Sigmoid colon (tissue), 7 donors: ENCODE data around the gene TNFRSF18. TPM values are rescaled to one million over a fixed set of nuclear protein-coding genes. Genes with fewer than 3 reads are reported as not detected.

Experiments
- DNase-seq: peaks from one replicate; pipeline ENCODE4 v3.0.0-alpha.2; 2019
- H3K27ac ChIP-seq, 4 donors: fragments of 200-600 bp; sonication (generic); one replicate each; pipeline ENCODE4 v1.5.1; 2016 to 2019; ENCODE audit warnings: mild to moderate bottlenecking in 1 of 4
- H3K27me3 ChIP-seq, 3 donors: fragments of 200-600 bp; sonication (generic); one replicate each; pipeline ENCODE4 v1.5.1; 2019; ENCODE audit warnings: mild to moderate bottlenecking in 1 of 3
- H3K36me3 ChIP-seq, 4 donors: fragments of 200-600 bp; sonication (generic); one replicate each; pipeline ENCODE4 v1.5.1; 2016 to 2019
- H3K4me1 ChIP-seq, 4 donors: fragments of 200-600 bp; sonication (generic); one replicate each; pipeline ENCODE4 v1.5.1; 2017 to 2019
- H3K4me3 ChIP-seq, 4 donors: fragments of 200-600 bp; sonication (generic); one replicate each; pipeline ENCODE4 v1.5.1; 2017 to 2019; ENCODE audit warnings: mild to moderate bottlenecking in 2 of 4, moderate library complexity in 1 of 4
- H3K9me3 ChIP-seq, 4 donors: fragments of 200-600 bp in 3 of 4; sonication (generic) in 3 of 4; one replicate each; pipeline versions ENCODE4 v1.5.1 to v1.6.1; 2013 to 2019
- CTCF ChIP-seq, 4 experiments: fragments of 450-650 bp in 3 of 4; fragments of 200-600 bp in 1 of 4; IDR thresholded peaks; one replicate each; pipeline ENCODE4 v1.5.1; 2016 to 2019; ENCODE audit warnings: antibody characterized with exemption in 4 of 4, mild to moderate bottlenecking in 3 of 4, moderate library complexity in 2 of 4
- EP300 ChIP-seq, 4 donors: sonication (generic); formaldehyde crosslinking; IDR thresholded peaks; one replicate each; pipeline ENCODE4 v1.6.1; 2017; ENCODE audit warnings: antibody characterized with exemption in 4 of 4
- POLR2A ChIP-seq, 2 donors: fragments of 450-650 bp; IDR thresholded peaks; one replicate each; pipeline ENCODE4 v1.6.1; 2016; ENCODE audit warnings: antibody characterized with exemption in 2 of 2, mild to moderate bottlenecking in 2 of 2, moderate library complexity in 2 of 2
- POLR2AphosphoS5 ChIP-seq, 4 donors: sonication (generic); formaldehyde crosslinking; IDR thresholded peaks; one replicate each; pipeline ENCODE4 v1.6.1; 2017; ENCODE audit warnings: antibody characterized with exemption in 4 of 4
- WGBS, 2 donors: extraction: QIAGEN DNeasy Blood & Tissue Kit; methylation state at CpG; one replicate each; pipeline ENCODE4 v1.1.7; 2013; 5-methylcytosine and 5-hydroxymethylcytosine counted together
- intact Hi-C: fragments of 100-400 bp; cut with DNase I; formaldehyde crosslinking; loops from one replicate; pipeline ENCODE4 v1.15.1; 2023
- polyA plus RNA-seq, 3 donors: library from polyadenylated mRNA; stranded (reverse); fragments of 200-250 nt; gene quantifications; one replicate each; pipeline ENCODE4 v1.2.3, GENCODE V29; 2013
- total RNA-seq, 4 donors: library from RNA; depleted of rRNA; stranded (reverse); fragments of >200 nt; gene quantifications; one replicate each; pipeline ENCODE4 v1.1.0, GENCODE V29; 2016
- donor health status: healthy with polysubstance abuse.
- donor health status: Bipolar disorder and iron deficiency.
- donor health status: healthy.

The TNFRSF18 gene
- total and polyA plus RNA-seq, 7 donors, result 0.71 to 3.9 (median 1.2) TPM; not detected in 4

GRCh38 chr1:1243807-1244191, 37.4 kb upstream of the TNFRSF18 start:
- intact Hi-C loops, result no loop called here
- Histone ChIP-seq H3K27me3 (peaks cover 19 to 50% (median 47%) of the 10 kb centered on the region in 3 donors), H3K9me3 (no peaks in the 10 kb centered on the region), H3K27ac (no peak overlapping the region), H3K4me1 (peaks cover 0 to 13% (median 13%) of the 10 kb centered on the region in 4 donors), H3K4me3 (peak overlapping the region in 1 of 4 donors; percentile 7), H3K36me3 (no peaks in the 10 kb centered on the region)
- DNase-seq, result no peak
- WGBS, 2 donors, result 20 to 59% methylated on average over 23 of the region's 23 CpGs
- no peak for TF ChIP-seq EP300 (IDR thresholded peaks at IDR 0.05)
- no peak for TF ChIP-seq CTCF (IDR thresholded peaks at IDR 0.05)
- TF ChIP-seq POLR2A (IDR thresholded peaks at IDR 0.05), result no peak
- no peak for TF ChIP-seq POLR2AphosphoS5 (IDR thresholded peaks at IDR 0.05)

DNA sequence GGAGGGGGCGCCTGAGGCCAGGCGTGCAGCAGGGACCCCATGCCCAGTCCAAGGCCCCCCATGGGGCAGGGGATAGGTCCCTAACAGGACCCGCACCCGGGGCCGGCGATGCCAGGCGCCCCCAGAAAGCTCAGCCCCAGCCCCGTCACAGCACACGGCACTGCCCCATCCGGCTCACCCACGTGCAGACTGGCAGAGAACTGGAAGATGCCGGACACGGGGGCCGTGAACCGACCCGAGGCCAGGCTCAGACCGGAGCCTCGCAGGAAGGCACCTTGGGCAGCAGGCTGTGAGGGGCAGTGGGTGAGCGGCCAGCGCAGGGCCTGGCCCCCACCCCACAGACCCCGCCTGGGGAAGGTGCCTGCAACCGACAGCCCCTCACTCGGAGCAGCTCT, 36.9 kb upstream of the TNFRSF18 start:
- DNase-seq, result no peak
- Histone ChIP-seq H3K4me3 (no peak overlapping the region), H3K27me3 (peaks cover 19 to 52% (median 52%) of the 10 kb centered on the region in 3 donors), H3K9me3 (no peaks in the 10 kb centered on the region), H3K4me1 (peaks cover 0 to 13% (median 13%) of the 10 kb centered on the region in 4 donors), H3K36me3 (no peaks in the 10 kb centered on the region), H3K27ac (no peak overlapping the region)
- WGBS, 2 donors, result 73 to 92% methylated on average over 23 of the region's 23 CpGs
- intact Hi-C loops, result no loop called here
- no peak for TF ChIP-seq CTCF (IDR thresholded peaks at IDR 0.05)

- Histone ChIP-seq H3K27me3 (peaks cover 19 to 52% (median 49%) of the 10 kb centered on the region in 3 donors), H3K27ac (no peak overlapping the region), H3K9me3 (no peaks in the 10 kb centered on the region), H3K36me3 (no peaks in the 10 kb centered on the region), H3K4me3 (no peak overlapping the region), H3K4me1 (peaks cover 0 to 17% (median 13%) of the 10 kb centered on the region in 4 donors)
- no peak for TF ChIP-seq EP300 (IDR thresholded peaks at IDR 0.05)
- no peak for TF ChIP-seq POLR2A (IDR thresholded peaks at IDR 0.05)
- TF ChIP-seq CTCF (IDR thresholded peaks at IDR 0.05), result no peak
- TF ChIP-seq POLR2AphosphoS5 (IDR thresholded peaks at IDR 0.05), result no peak
- DNase-seq, result no peak
- WGBS, 2 donors, result 75 to 88% methylated on average over 41 of the region's 41 CpGs
- intact Hi-C loops, result no loop called here
These were observed 36.3 kb upstream of the TNFRSF18 start for GRCh38 chr1:1242461-1243265.

GRCh38 chr1:1241588-1242219, 35.3 kb upstream of the TNFRSF18 start:
- no peak for DNase-seq
- TF ChIP-seq CTCF (IDR thresholded peaks at IDR 0.05) (no peak), POLR2AphosphoS5 (IDR thresholded peaks at IDR 0.05) (no peak), EP300 (IDR thresholded peaks at IDR 0.05) (no peak), POLR2A (IDR thresholded peaks at IDR 0.05) (no peak)
- Histone ChIP-seq H3K4me1 (peaks cover 0 to 19% (median 7%) of the 10 kb centered on the region in 4 donors), H3K9me3 (no peaks in the 10 kb centered on the region), H3K36me3 (no peaks in the 10 kb centered on the region), H3K4me3 (no peak overlapping the region), H3K27me3 (peaks cover 14 to 46% (median 40%) of the 10 kb centered on the region in 3 donors), H3K27ac (no peak overlapping the region)
- intact Hi-C loops, result no loop called here
- WGBS, 2 donors, result 64 to 89% methylated on average over 26 of the region's 26 CpGs
